Osteocyte (in vitro differentiated cells): ENCODE measurements around the gene IGLL1. TPM values are rescaled to one million over a fixed set of nuclear protein-coding genes. Genes with fewer than 3 reads are reported as not detected.
"Not testable (repeated sequence)": the region's sequence is repeated elsewhere in the genome, so short reads cannot be mapped to it uniquely, and the experiment has no call there.

Experiments used
- DNase-seq: peaks from one replicate; pipeline ENCODE4 v3.0.0; 2021; ENCODE audit warnings: mixed read lengths; ENCODE audit not compliant: unreplicated experiment; ENCODE audit errors: extremely low spot score
- H3K27ac Mint-ChIP-seq: one replicate; pipeline ENCODE4 v1.8.0; 2021; ENCODE audit warnings: mild to moderate bottlenecking, mixed read lengths; ENCODE audit not compliant: unreplicated experiment
- H3K27me3 Mint-ChIP-seq: one replicate; pipeline ENCODE4 v1.8.0; 2021; ENCODE audit warnings: mixed read lengths; ENCODE audit not compliant: unreplicated experiment
- H3K36me3 Mint-ChIP-seq: one replicate; pipeline ENCODE4 v1.8.0; 2021; ENCODE audit warnings: mixed read lengths; ENCODE audit not compliant: unreplicated experiment
- H3K4me1 Mint-ChIP-seq: one replicate; pipeline ENCODE4 v1.8.0; 2021; ENCODE audit warnings: mixed read lengths; ENCODE audit not compliant: unreplicated experiment
- H3K4me3 Mint-ChIP-seq: one replicate; pipeline ENCODE4 v1.8.0; 2021; ENCODE audit warnings: mild to moderate bottlenecking, moderate library complexity, mixed read lengths; ENCODE audit not compliant: unreplicated experiment
- H3K9me3 Mint-ChIP-seq: one replicate; pipeline ENCODE4 v1.8.0; 2021; ENCODE audit warnings: mixed read lengths; ENCODE audit not compliant: unreplicated experiment
- total RNA-seq: library from RNA; stranded (reverse); gene quantifications from 2 replicates; pipeline ENCODE4 v1.2.1, GENCODE V29; 2021
- TF ChIP-seq, protein P1 (sequence below): fragments of 200-600 bp; sonication (generic); IDR thresholded peaks from 2 replicates; pipeline ENCODE4 v1.5.0; 2021; ENCODE audit warnings: antibody characterized with exemption, mild to moderate bottlenecking, moderate library complexity

IGLL1 gene
- total RNA-seq, 1 donor from 2014 or later: not detected

DNA sequence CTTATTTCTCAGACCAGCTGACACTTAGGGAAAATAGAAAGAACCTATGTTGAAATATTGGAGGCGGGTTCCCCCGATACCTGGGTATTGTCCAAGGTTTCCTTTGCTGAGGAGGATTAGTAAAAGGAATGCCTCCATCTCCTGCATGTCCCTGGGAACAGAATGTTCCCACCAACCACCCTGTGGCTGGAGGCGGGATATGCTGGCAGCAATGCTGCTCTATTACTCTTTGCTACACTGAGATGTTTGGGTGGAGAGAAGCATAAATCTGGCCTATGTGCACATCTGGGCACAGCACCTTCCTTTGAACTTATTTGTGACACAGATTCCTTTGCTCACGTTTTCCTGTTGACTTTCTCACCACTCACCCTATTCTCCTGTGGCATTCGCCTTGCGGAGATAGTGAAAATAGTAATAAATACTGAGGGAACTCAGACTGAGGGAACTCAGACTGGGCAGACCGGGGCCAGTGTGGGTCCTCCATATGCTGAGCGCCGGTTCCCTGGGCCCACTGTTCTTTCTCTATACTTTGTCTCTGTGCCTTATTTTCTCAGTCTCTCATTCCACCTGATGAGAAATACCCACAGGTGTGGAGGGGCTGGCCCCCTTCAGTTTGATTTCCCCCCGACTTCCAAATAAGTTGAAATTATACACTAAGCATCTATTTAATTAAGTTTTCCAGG, 32.1 kb downstream of the IGLL1 start:
- H3K9me3 Mint-ChIP-seq: peaks cover 8% of the 10 kb centered on the region
- peaks cover 21% of the 10 kb centered on the region for H3K27me3 Mint-ChIP-seq
- DNase-seq: no peak
- no peak overlapping the region for H3K27ac Mint-ChIP-seq
- no peak overlapping the region for H3K4me3 Mint-ChIP-seq
- no peaks in the 10 kb centered on the region for H3K4me1 Mint-ChIP-seq
- H3K36me3 Mint-ChIP-seq: no peaks in the 10 kb centered on the region
- TF ChIP-seq, protein P1, sequence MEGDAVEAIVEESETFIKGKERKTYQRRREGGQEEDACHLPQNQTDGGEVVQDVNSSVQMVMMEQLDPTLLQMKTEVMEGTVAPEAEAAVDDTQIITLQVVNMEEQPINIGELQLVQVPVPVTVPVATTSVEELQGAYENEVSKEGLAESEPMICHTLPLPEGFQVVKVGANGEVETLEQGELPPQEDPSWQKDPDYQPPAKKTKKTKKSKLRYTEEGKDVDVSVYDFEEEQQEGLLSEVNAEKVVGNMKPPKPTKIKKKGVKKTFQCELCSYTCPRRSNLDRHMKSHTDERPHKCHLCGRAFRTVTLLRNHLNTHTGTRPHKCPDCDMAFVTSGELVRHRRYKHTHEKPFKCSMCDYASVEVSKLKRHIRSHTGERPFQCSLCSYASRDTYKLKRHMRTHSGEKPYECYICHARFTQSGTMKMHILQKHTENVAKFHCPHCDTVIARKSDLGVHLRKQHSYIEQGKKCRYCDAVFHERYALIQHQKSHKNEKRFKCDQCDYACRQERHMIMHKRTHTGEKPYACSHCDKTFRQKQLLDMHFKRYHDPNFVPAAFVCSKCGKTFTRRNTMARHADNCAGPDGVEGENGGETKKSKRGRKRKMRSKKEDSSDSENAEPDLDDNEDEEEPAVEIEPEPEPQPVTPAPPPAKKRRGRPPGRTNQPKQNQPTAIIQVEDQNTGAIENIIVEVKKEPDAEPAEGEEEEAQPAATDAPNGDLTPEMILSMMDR: no peak

DNA sequence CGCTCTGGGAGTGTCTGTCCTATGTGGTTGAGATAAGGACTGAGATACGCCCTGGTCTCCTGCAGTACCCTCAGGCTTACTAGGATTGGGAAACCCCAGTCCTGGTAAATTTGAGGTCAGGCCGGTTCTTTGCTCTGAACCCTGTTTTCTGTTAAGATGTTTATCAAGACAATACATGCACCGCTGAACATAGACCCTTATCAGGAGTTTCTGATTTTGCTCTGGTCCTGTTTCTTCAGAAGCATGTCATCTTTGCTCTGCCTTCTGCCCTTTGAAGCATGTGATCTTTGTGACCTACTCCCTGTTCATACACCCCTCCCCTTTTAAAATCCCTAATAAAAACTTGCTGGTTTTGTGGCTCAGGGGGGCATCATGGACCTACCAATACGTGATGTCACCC, 32.7 kb downstream of the IGLL1 start:
- peaks cover 22% of the 10 kb centered on the region for H3K27me3 Mint-ChIP-seq
- H3K4me3 Mint-ChIP-seq, DNase-seq, H3K9me3 Mint-ChIP-seq, H3K4me1 Mint-ChIP-seq, H3K36me3 Mint-ChIP-seq, H3K27ac Mint-ChIP-seq: not testable (repeated sequence)

DNA sequence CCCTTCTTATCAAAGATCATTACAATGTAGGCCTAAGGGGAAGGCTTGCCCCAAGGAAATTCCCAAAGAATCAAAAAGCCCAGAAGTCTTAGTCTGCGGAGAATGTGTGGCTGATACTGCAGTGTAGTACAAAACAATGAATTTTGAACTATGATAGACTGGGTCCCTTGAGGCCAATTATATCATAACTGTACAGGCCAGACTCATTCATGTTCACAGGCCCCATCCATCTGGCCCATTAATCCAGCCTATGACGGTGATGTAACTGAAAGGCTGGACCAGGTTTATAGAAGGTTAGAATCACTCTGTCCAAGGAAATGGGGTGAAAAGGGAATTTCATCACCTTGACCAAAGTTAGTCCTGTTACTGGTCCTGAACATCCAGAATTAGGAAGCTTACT, 35.2 kb downstream of the IGLL1 start:
- no peaks in the 10 kb centered on the region for H3K36me3 Mint-ChIP-seq
- H3K27me3 Mint-ChIP-seq: peaks cover 22% of the 10 kb centered on the region
- no peak overlapping the region for H3K4me3 Mint-ChIP-seq

DNA sequence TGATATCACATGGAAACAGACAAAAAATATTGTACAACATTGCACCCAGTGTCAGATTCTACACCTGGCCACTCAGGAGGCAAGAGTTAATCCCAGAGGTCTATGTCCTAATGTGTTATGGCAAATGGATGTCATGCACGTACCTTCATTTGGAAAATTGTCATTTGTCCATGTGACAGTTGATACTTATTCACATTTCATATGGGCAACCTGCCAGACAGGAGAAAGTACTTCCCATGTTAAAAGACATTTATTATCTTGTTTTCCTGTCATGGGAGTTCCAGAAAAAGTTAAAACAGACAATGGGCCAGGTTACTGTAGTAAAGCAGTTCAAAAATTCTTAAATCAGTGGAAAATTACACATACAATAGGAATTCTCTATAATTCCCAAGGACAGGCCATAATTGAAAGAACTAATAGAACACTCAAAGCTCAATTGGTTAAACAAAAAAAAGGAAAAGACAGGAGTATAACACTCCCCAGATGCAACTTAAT, 36.5 kb downstream of the IGLL1 start:
- H3K36me3 Mint-ChIP-seq, H3K4me3 Mint-ChIP-seq, H3K4me1 Mint-ChIP-seq, H3K9me3 Mint-ChIP-seq, DNase-seq, H3K27ac Mint-ChIP-seq: not testable (repeated sequence)
- H3K27me3 Mint-ChIP-seq: peaks cover 22% of the 10 kb centered on the region

More for the DNA sequence above, 35.2 kb downstream of the IGLL1 start:
- H3K4me1 Mint-ChIP-seq: peaks cover 2% of the 10 kb centered on the region
- no peak for DNase-seq
- H3K9me3 Mint-ChIP-seq: peaks cover 8% of the 10 kb centered on the region
- H3K27ac Mint-ChIP-seq: no peak overlapping the region
- TF ChIP-seq, protein P1: no peak

DNA sequence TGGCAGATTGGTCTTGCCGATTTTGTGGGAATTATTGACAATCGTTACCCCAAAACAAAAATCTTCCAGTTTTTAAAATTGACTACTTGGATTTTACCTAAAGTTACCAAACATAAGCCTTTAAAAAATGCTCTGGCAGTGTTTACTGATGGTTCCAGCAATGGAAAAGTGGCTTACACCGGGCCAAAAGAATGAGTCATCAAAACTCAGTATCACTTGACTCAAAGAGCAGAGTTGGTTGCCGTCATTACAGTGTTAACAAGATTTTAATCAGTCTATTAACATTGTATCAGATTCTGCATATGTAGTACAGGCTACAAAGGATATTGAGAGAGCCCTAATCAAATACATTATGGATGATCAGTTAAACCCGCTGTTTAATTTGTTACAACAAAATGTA, 37.2 kb downstream of the IGLL1 start:
- Mint-ChIP-seq H3K27ac (no peak overlapping the region), H3K4me3 (no peak overlapping the region), H3K36me3 (no peaks in the 10 kb centered on the region), H3K27me3 (peaks cover 22% of the 10 kb centered on the region), H3K9me3 (peaks cover 7% of the 10 kb centered on the region), H3K4me1 (peaks cover 2% of the 10 kb centered on the region)
- DNase-seq: no peak
- TF ChIP-seq, protein P1: no peak

DNA sequence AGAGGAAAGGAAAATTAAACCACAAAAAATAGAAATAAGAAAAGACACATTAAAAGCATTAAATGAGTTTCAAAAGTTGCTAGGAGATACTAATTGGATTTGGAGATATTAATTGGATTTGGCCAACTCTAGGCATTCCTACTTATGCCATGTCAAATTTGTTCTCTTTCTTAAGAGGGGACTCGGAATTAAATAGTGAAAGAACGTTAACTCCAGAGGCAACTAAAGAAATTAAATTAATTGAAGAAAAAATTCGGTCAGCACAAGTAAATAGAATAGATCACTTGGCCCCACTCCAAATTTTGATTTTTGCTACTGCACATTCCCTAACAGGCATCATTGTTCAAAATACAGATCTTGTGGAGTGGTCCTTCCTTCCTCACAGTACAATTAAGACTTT, 37.7 kb downstream of the IGLL1 start:
- not testable (repeated sequence) for H3K4me1 Mint-ChIP-seq, H3K4me3 Mint-ChIP-seq, H3K27ac Mint-ChIP-seq, H3K9me3 Mint-ChIP-seq, H3K36me3 Mint-ChIP-seq, DNase-seq
- peaks cover 22% of the 10 kb centered on the region for H3K27me3 Mint-ChIP-seq
